Mesenchymal stem cell (in vitro differentiated cells and primary cell): ENCODE measurements around the gene FGF16. TPM values are rescaled to one million over a fixed set of nuclear protein-coding genes. Genes with fewer than 3 reads are reported as not detected.
"Not testable (repeated sequence)": the region's sequence is repeated elsewhere in the genome, so short reads cannot be mapped to it uniquely, and the experiment has no call there.

Source experiments
- DNase-seq: peaks from one replicate; pipeline ENCODE4 v3.0.0-alpha.2; 2013
- H2AFZ ChIP-seq: one replicate; pipeline ENCODE4 v1.6.1; 2013; ENCODE audit warnings: low read depth, mild to moderate bottlenecking, control low read depth, inconsistent platforms, low read length, moderate library complexity
- H2AK5ac ChIP-seq: 2 replicates; pipeline ENCODE4 v1.6.1; 2013; ENCODE audit warnings: low read length, moderate library complexity, mild to moderate bottlenecking, inconsistent platforms; ENCODE audit not compliant: severe bottlenecking
- H2BK120ac ChIP-seq: one replicate; pipeline ENCODE4 v1.6.1; 2013; ENCODE audit warnings: low read depth, mild to moderate bottlenecking, inconsistent platforms, low read length, moderate library complexity
- H2BK12ac ChIP-seq, 2 experiments: one replicate each; pipeline ENCODE4 v1.6.1; 2013; ENCODE audit warnings: inconsistent platforms in 2 of 2, low read length in 2 of 2, mild to moderate bottlenecking in 2 of 2, moderate library complexity in 2 of 2, control low read depth in 1 of 2
- H2BK15ac ChIP-seq: one replicate; pipeline ENCODE4 v1.6.1; 2013; ENCODE audit warnings: mild to moderate bottlenecking, low read depth, inconsistent platforms; ENCODE audit not compliant: poor library complexity, severe bottlenecking
- H2BK5ac ChIP-seq: 2 replicates; pipeline ENCODE4 v1.6.1; 2013; ENCODE audit warnings: low read depth, mild to moderate bottlenecking, low read length, control low read depth, inconsistent platforms; ENCODE audit not compliant: poor library complexity, severe bottlenecking
- H3K14ac ChIP-seq, 2 experiments: one replicate each; pipeline ENCODE4 v1.6.1; 2013; ENCODE audit warnings: inconsistent platforms in 2 of 2, low read length in 2 of 2, control low read depth in 1 of 2, mild to moderate bottlenecking in 1 of 2, moderate library complexity in 1 of 2
- H3K18ac ChIP-seq, 2 experiments: one replicate each; pipeline ENCODE4 v1.6.1; 2013; ENCODE audit warnings: inconsistent platforms in 2 of 2, low read length in 2 of 2, control low read depth in 1 of 2, low read depth in 1 of 2, mild to moderate bottlenecking in 1 of 2
- H3K23ac ChIP-seq, 2 experiments: one replicate each; pipeline ENCODE4 v1.6.1; 2013; ENCODE audit warnings: inconsistent platforms in 2 of 2, low read length in 2 of 2, mild to moderate bottlenecking in 2 of 2, moderate library complexity in 2 of 2, control low read depth in 1 of 2
- H3K27ac ChIP-seq: 2 replicates; pipeline ENCODE4 v1.5.1; 2013; ENCODE audit warnings: mild to moderate bottlenecking, moderate library complexity, low read length, control low read depth, inconsistent platforms; ENCODE audit not compliant: poor library complexity, severe bottlenecking
- H3K27me3 ChIP-seq, 2 experiments: 2 replicates each; pipeline versions ENCODE4 v1.6.1 to v1.7.0; 2013; ENCODE audit warnings: low read length in 2 of 2, mild to moderate bottlenecking in 2 of 2, moderate library complexity in 2 of 2, control low read depth in 1 of 2, inconsistent platforms in 1 of 2; ENCODE audit not compliant: control insufficient read depth in 1 of 2, insufficient read depth in 1 of 2
- H3K36me3 ChIP-seq, 2 experiments: 2 replicates each; pipeline versions ENCODE4 v1.6.1 to v1.7.0; 2013; ENCODE audit warnings: low read length in 2 of 2, control low read depth in 1 of 2, inconsistent platforms in 1 of 2, low read depth in 1 of 2, mild to moderate bottlenecking in 1 of 2; ENCODE audit not compliant: insufficient read depth in 2 of 2, control insufficient read depth in 1 of 2
- H3K4ac ChIP-seq, 2 experiments: one replicate each; pipeline ENCODE4 v1.6.1; 2013; ENCODE audit warnings: inconsistent platforms in 2 of 2, low read length in 2 of 2, mild to moderate bottlenecking in 2 of 2, moderate library complexity in 2 of 2, control low read depth in 1 of 2, low read depth in 1 of 2
- H3K4me1 ChIP-seq: 2 replicates; pipeline ENCODE4 v1.6.1; 2013; ENCODE audit warnings: low read depth, low read length, control low read depth; ENCODE audit not compliant: control insufficient read depth, insufficient read depth
- H3K4me2 ChIP-seq: 2 replicates; pipeline ENCODE4 v1.6.1; 2013; ENCODE audit warnings: low read length, mild to moderate bottlenecking, inconsistent platforms; ENCODE audit not compliant: poor library complexity, severe bottlenecking
- H3K4me3 ChIP-seq, 2 experiments: 2 replicates each; pipeline versions ENCODE4 v1.5.1 to v1.7.0; 2013; ENCODE audit warnings: low read length in 2 of 2, mild to moderate bottlenecking in 2 of 2, control low read depth in 1 of 2, low read depth in 1 of 2; ENCODE audit not compliant: insufficient read depth in 1 of 2
- H3K79me1 ChIP-seq: replicated peaks from 2 replicates; pipeline ENCODE4 v1.6.1; 2013; ENCODE audit warnings: mild to moderate bottlenecking, control low read depth, low read length, inconsistent platforms; ENCODE audit not compliant: poor library complexity, severe bottlenecking
- H3K9ac ChIP-seq: 2 replicates; pipeline ENCODE4 v1.7.0; 2013; ENCODE audit warnings: mild to moderate bottlenecking, low read length, moderate library complexity
- H3K9me3 ChIP-seq: 2 replicates; pipeline ENCODE4 v1.7.0; 2013; ENCODE audit warnings: mild to moderate bottlenecking, low read length; ENCODE audit not compliant: control insufficient read depth
- H4K8ac ChIP-seq: one replicate; pipeline ENCODE4 v1.6.1; 2013; ENCODE audit warnings: inconsistent platforms, mild to moderate bottlenecking, low read length, moderate library complexity
- H4K91ac ChIP-seq: one replicate; pipeline ENCODE4 v1.6.1; 2013; ENCODE audit warnings: mild to moderate bottlenecking, low read length, inconsistent platforms
- WGBS: methylation state at CpG from one replicate; pipeline ENCODE4 v1.1.7; 2013; ENCODE audit warnings: mixed read lengths; 5-methylcytosine and 5-hydroxymethylcytosine counted together
- polyA plus RNA-seq, 2 experiments: library from polyadenylated mRNA; stranded (reverse); fragments of 200-250 nt; gene quantifications; one replicate each; pipeline ENCODE4 v1.2.3, GENCODE V29; 2013

FGF16 gene
- polyA plus RNA-seq (2013, experiment 1 of 2): not detected
- not detected for polyA plus RNA-seq (2013, experiment 2 of 2)

GRCh38 chrX:77446908-77447652, at the start of gene FGF16:
TSS of gene FGF16 (plus strand) at chrX:77447389. CDS start at chrX:77447675, 286 bp downstream.
- Histone ChIP-seq H3K9me3 (no peaks in the 10 kb centered on the region), H2BK15ac (no peak within 1 kb of the TSS), H3K4me1 (peaks cover 13% of the 10 kb centered on the region), H3K18ac (peak within 1 kb of the TSS in 1 of 2 experiments; percentile 8), H3K27ac (no peak within 1 kb of the TSS), H3K79me1 (no peaks in the 10 kb centered on the region), H3K4me3 (peak within 1 kb of the TSS; percentile 36 to 72), H4K91ac (no peak within 1 kb of the TSS), H3K36me3 (no peaks in the 10 kb centered on the region), H2BK120ac (no peak within 1 kb of the TSS), H2BK12ac (no peak within 1 kb of the TSS), H4K8ac (no peak within 1 kb of the TSS), H3K23ac (no peak within 1 kb of the TSS), H3K9ac (peak within 1 kb of the TSS; percentile 78), H3K4me2 (peak within 1 kb of the TSS; percentile 69), H3K14ac (no peak within 1 kb of the TSS), H3K4ac (no peak within 1 kb of the TSS), H2AFZ (no peak within 1 kb of the TSS), H3K27me3 (no peaks in the 10 kb centered on the region), H2AK5ac (no peak within 1 kb of the TSS), H2BK5ac (no peak within 1 kb of the TSS)
- no peak for DNase-seq
- under 1% methylated on average over 24 of the region's 48 CpGs for WGBS

DNA sequence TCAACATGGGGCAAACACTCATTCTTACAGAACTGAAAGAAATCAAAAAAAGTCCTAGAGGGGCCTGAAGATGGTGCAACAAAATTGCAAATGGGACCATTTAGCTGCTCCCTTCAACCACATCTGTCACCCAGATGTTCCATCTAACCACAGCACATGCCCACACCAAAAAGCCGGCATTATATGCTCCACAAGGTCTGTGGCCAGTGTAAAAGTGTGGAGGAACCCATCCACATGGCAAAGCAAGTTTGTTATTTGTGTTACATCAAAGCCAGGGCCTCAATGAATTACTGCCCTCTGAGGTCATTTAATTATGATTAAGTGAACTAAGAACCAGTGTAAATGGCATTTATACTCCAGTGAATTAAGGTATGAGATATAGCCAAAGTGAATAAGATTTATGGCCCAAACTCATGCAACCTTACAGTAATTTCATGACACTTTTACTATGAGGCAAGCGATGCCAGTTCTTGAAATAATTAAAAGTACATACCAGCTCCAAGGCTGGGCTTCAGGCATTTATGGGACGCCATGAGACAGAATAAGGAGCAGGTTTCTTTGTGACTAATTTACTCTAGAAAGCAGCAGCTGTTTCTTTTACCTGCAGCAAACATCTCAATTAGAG, 48.7 kb upstream of the FGF16 start:
- H3K79me1 ChIP-seq: no peaks in the 10 kb centered on the region
- H3K27me3 ChIP-seq: no peaks in the 10 kb centered on the region
- WGBS: 76% methylated on average over 3 of the region's 3 CpGs

GRCh38 chrX:77404419-77404818, 42.8 kb upstream of the FGF16 start:
- Histone ChIP-seq H3K9ac (no peak overlapping the region), H4K8ac (no peak overlapping the region), H2BK5ac (no peak overlapping the region), H3K79me1 (no peaks in the 10 kb centered on the region), H3K18ac (no peak overlapping the region), H3K4me2 (no peak overlapping the region), H2BK12ac (no peak overlapping the region), H3K4ac (no peak overlapping the region), H2AFZ (no peak overlapping the region), H3K14ac (no peak overlapping the region), H2BK120ac (no peak overlapping the region), H3K9me3 (no peaks in the 10 kb centered on the region), H3K4me3 (no peak overlapping the region), H4K91ac (no peak overlapping the region), H3K27ac (no peak overlapping the region), H3K23ac (no peak overlapping the region), H3K36me3 (no peaks in the 10 kb centered on the region), H2BK15ac (no peak overlapping the region), H2AK5ac (no peak overlapping the region), H3K27me3 (no peaks in the 10 kb centered on the region), H3K4me1 (no peaks in the 10 kb centered on the region)
- no CpG with 5 or more reads among the region's 2 CpGs for WGBS
- no peak for DNase-seq

More for the DNA sequence above, 48.7 kb upstream of the FGF16 start:
- H3K14ac ChIP-seq: no peak overlapping the region
- H3K4me3 ChIP-seq: no peak overlapping the region
- H3K27ac ChIP-seq: no peak overlapping the region
- H2AK5ac ChIP-seq: no peak overlapping the region
- DNase-seq: no peak
- no peak overlapping the region for H2BK12ac ChIP-seq
- no peak overlapping the region for H3K23ac ChIP-seq
- no peak overlapping the region for H2AFZ ChIP-seq
- H3K18ac ChIP-seq: no peak overlapping the region
- H4K8ac ChIP-seq: no peak overlapping the region
- H3K4me2 ChIP-seq: no peak overlapping the region
- H2BK120ac ChIP-seq: no peak overlapping the region
- no peak overlapping the region for H4K91ac ChIP-seq
- H3K9ac ChIP-seq: no peak overlapping the region
- H2BK15ac ChIP-seq: no peak overlapping the region
- H3K9me3 ChIP-seq: no peaks in the 10 kb centered on the region
- H3K36me3 ChIP-seq: no peaks in the 10 kb centered on the region
- H3K4me1 ChIP-seq: no peaks in the 10 kb centered on the region
- H3K4ac ChIP-seq: no peak overlapping the region
- no peak overlapping the region for H2BK5ac ChIP-seq

GRCh38 chrX:77407821-77408220, 39.4 kb upstream of the FGF16 start:
- no CpG with 5 or more reads among the region's 1 CpG for WGBS
- not testable (repeated sequence) for H2BK120ac ChIP-seq, H3K4ac ChIP-seq

More at GRCh38 chrX:77407821-77408220, 39.4 kb upstream of the FGF16 start:
- H3K4me3 ChIP-seq, DNase-seq, H3K4me1 ChIP-seq, H3K36me3 ChIP-seq, H3K4me2 ChIP-seq, H3K14ac ChIP-seq, H3K23ac ChIP-seq, H3K27me3 ChIP-seq, H3K9me3 ChIP-seq, H2AFZ ChIP-seq, H4K91ac ChIP-seq, H2BK5ac ChIP-seq, H2BK15ac ChIP-seq, H2AK5ac ChIP-seq, H3K18ac ChIP-seq, H4K8ac ChIP-seq, H3K79me1 ChIP-seq, H3K9ac ChIP-seq, H3K27ac ChIP-seq, H2BK12ac ChIP-seq: not testable (repeated sequence)
